ENCODE measurements around the gene RAD23B. TPM values are rescaled to one million over a fixed set of nuclear protein-coding genes. Genes with fewer than 3 reads are reported as not detected.

Gene RAD23B
- total RNA-seq, 1 experiment from 2014 or later, result 114 TPM

DNA sequence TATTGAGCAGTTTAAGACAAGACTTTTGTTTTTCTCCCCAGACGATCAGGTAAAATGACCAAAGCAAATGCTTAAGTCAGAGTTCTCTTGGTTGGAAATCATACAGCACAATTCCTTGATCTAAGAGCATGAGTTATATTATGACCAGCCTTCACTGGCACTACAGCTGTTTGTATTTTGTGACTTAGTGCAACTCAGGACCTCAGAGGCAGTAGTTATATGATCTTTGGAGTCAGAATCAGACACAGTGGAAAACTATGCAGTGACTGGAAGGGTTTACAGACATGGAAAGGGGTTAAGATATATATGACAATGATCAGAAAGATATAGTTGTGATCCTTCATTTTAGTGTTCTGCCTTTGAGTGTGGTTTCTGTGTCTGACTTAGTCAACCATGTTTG lies 24.3 kb downstream of the RAD23B start:
- Histone ChIP-seq H3K36me3 (ENCODE audit: control insufficient read depth, insufficient read depth, low read length) (peaks cover 23% of the 10 kb centered on the region; the same call in 1 of the 2 replicates), H3K4me3 (ENCODE audit: low read depth in 2 of 2, low read length in 2 of 2) (no peak overlapping the region), H3K27me3 (ENCODE audit: control insufficient read depth, insufficient read depth, low read length) (no peaks in the 10 kb centered on the region), H3K9me3 (ENCODE audit: control insufficient read depth, insufficient read depth, low read depth, low read length) (no peaks in the 10 kb centered on the region), H3K27ac (ENCODE audit: low read length) (no peak overlapping the region), H3K4me1 (ENCODE audit: control insufficient read depth, insufficient read depth, low read length) (no peaks in the 10 kb centered on the region)
- no TSS peak for BruUV-seq (replicated peaks)
- ChIA-PET CTCF (no interaction called here), POLR2A (no interaction called here)
- intact Hi-C loops (cut with micrococcal nuclease; ENCODE audit: unreplicated experiment) (no loop called here), in situ Hi-C loops (cut with HindIII; ENCODE audit: low pct_unique_long_range_greater_than_20kb, low sequenced_read_pairs) (no loop called here)
- TF ChIP-seq REST (IDR thresholded peaks at IDR 0.05; ENCODE audit: insufficient read depth in 1 of 2, low read depth in 2 of 2, low read length in 1 of 2), result no peak
- no peak for TF ChIP-seq TCF7L2 (IDR thresholded peaks at IDR 0.05; ENCODE audit: low read depth, low read length)
- TF ChIP-seq POLR2AphosphoS5 (IDR thresholded peaks at IDR 0.05; ENCODE audit: low read depth, low read length), result no peak
- TF ChIP-seq, protein P1, sequence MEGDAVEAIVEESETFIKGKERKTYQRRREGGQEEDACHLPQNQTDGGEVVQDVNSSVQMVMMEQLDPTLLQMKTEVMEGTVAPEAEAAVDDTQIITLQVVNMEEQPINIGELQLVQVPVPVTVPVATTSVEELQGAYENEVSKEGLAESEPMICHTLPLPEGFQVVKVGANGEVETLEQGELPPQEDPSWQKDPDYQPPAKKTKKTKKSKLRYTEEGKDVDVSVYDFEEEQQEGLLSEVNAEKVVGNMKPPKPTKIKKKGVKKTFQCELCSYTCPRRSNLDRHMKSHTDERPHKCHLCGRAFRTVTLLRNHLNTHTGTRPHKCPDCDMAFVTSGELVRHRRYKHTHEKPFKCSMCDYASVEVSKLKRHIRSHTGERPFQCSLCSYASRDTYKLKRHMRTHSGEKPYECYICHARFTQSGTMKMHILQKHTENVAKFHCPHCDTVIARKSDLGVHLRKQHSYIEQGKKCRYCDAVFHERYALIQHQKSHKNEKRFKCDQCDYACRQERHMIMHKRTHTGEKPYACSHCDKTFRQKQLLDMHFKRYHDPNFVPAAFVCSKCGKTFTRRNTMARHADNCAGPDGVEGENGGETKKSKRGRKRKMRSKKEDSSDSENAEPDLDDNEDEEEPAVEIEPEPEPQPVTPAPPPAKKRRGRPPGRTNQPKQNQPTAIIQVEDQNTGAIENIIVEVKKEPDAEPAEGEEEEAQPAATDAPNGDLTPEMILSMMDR (IDR thresholded peaks at IDR 0.05), result no peak
- no peak for TF ChIP-seq SIN3A (IDR thresholded peaks at IDR 0.05; ENCODE audit: borderline replicate concordance, insufficient read depth, low read depth, low read length)
- DNase-seq (ENCODE audit: low read depth, low spot score) (no peak), ATAC-seq (no peak)

- CTCF ChIA-PET, result no interaction called here
- no peak for DNase-seq (ENCODE audit: low read depth, low spot score)
- BruUV-seq (replicated peaks), result no TSS peak
- Histone ChIP-seq H3K27me3 (ENCODE audit: control insufficient read depth, insufficient read depth, low read length) (no peaks in the 10 kb centered on the region), H3K4me3 (ENCODE audit: low read depth in 2 of 2, low read length in 2 of 2) (no peak overlapping the region), H3K9me3 (ENCODE audit: control insufficient read depth, insufficient read depth, low read depth, low read length) (no peaks in the 10 kb centered on the region), H3K36me3 (ENCODE audit: control insufficient read depth, insufficient read depth, low read length) (peaks cover 23% of the 10 kb centered on the region), H3K4me1 (ENCODE audit: control insufficient read depth, insufficient read depth, low read length) (no peaks in the 10 kb centered on the region), H3K27ac (ENCODE audit: low read length) (no peak overlapping the region)
- no peak for TF ChIP-seq POLR2AphosphoS5 (IDR thresholded peaks at IDR 0.05; ENCODE audit: low read depth, low read length)
- TF ChIP-seq, protein P1 (IDR thresholded peaks at IDR 0.05), result no peak
- TF ChIP-seq REST (IDR thresholded peaks at IDR 0.05; ENCODE audit: insufficient read depth in 1 of 2, low read depth in 2 of 2, low read length in 1 of 2), result no peak
- TF ChIP-seq SIN3A (IDR thresholded peaks at IDR 0.05; ENCODE audit: borderline replicate concordance, insufficient read depth, low read depth, low read length), result no peak
- no peak for TF ChIP-seq TCF7L2 (IDR thresholded peaks at IDR 0.05; ENCODE audit: low read depth, low read length)
- in situ Hi-C loops (cut with HindIII; ENCODE audit: low pct_unique_long_range_greater_than_20kb, low sequenced_read_pairs), result no loop called here
- intact Hi-C loops (cut with micrococcal nuclease; ENCODE audit: unreplicated experiment), result no loop called here
- POLR2A ChIA-PET, result no interaction called here
- no peak for ATAC-seq
Measured at GRCh38 chr9:107308461-107308860, 25.4 kb downstream of the RAD23B start.
